Ishikawa (cell line): Measurements from ENCODE around the gene KIFC3.

Source experiments
- EGR1 ChIP-seq: IDR thresholded peaks from 2 replicates; pipeline ENCODE4 v1.6.1; 2012
- RAD21 ChIP-seq: IDR thresholded peaks from 2 replicates; pipeline ENCODE4 v1.6.1; 2012; ENCODE audit warnings: low read depth
- REST ChIP-seq: IDR thresholded peaks from 2 replicates; pipeline ENCODE4 v1.6.1; 2012; ENCODE audit warnings: low read depth, mild to moderate bottlenecking
- TAF1 ChIP-seq: IDR thresholded peaks from 2 replicates; pipeline ENCODE4 v1.6.1; 2012; ENCODE audit warnings: low read depth, mild to moderate bottlenecking
- YY1 ChIP-seq: IDR thresholded peaks from 2 replicates; pipeline ENCODE4 v1.6.1; 2012; ENCODE audit warnings: low read depth
- TF ChIP-seq, protein P1 (sequence below): IDR thresholded peaks from 2 replicates; pipeline ENCODE4 v1.6.1; 2012

GRCh38 chr16:57754354-57755060 lies 47.8 kb downstream of the KIFC3 start:
- no peak for TF ChIP-seq REST
- TF ChIP-seq TAF1, result no peak
- no peak for TF ChIP-seq EGR1
- TF ChIP-seq, protein P1, sequence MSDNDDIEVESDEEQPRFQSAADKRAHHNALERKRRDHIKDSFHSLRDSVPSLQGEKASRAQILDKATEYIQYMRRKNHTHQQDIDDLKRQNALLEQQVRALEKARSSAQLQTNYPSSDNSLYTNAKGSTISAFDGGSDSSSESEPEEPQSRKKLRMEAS, result no peak
- TF ChIP-seq YY1, result no peak
- TF ChIP-seq RAD21, result no peak
